ENCODE data around the gene FBXW2.

Gene FBXW2

GRCh38 chr9:120736881-120737280, 56.3 kb downstream of the FBXW2 start:
- H3K27ac ChIP-seq, result no peak overlapping the region
- TF ChIP-seq CTCF (IDR thresholded peaks at IDR 0.05) (no peak), ZFX (IDR thresholded peaks at IDR 0.05; ENCODE audit: borderline replicate concordance) (no peak)

- H3K27ac ChIP-seq, result no peak overlapping the region
- TF ChIP-seq ZFX (IDR thresholded peaks at IDR 0.05; ENCODE audit: borderline replicate concordance) (no peak), CTCF (IDR thresholded peaks at IDR 0.05) (no peak)
Observed at GRCh38 chr9:120735415-120736126, 57.6 kb downstream of the FBXW2 start.

- TF ChIP-seq ZFX (IDR thresholded peaks at IDR 0.05; ENCODE audit: borderline replicate concordance), result no peak
- no peak for TF ChIP-seq CTCF (IDR thresholded peaks at IDR 0.05)
- H3K27ac ChIP-seq, result no peak overlapping the region
Observed at GRCh38 chr9:120734607-120735410, 58.4 kb downstream of the FBXW2 start.

GRCh38 chr9:120733190-120733589, 60.0 kb downstream of the FBXW2 start:
- no peak for TF ChIP-seq ZFX (IDR thresholded peaks at IDR 0.05; ENCODE audit: borderline replicate concordance)
- TF ChIP-seq CTCF (IDR thresholded peaks at IDR 0.05), result no peak
- H3K27ac ChIP-seq, result no peak overlapping the region

GRCh38 chr9:120730654-120731514, 62.3 kb downstream of the FBXW2 start:
- no peak overlapping the region for H3K27ac ChIP-seq
- no peak for TF ChIP-seq ZFX (IDR thresholded peaks at IDR 0.05; ENCODE audit: borderline replicate concordance)
- TF ChIP-seq CTCF (IDR thresholded peaks at IDR 0.05), result no peak

GRCh38 chr9:120729791-120730241, 63.4 kb downstream of the FBXW2 start:
- TF ChIP-seq CTCF (IDR thresholded peaks at IDR 0.05) (peak; percentile 39), ZFX (IDR thresholded peaks at IDR 0.05; ENCODE audit: borderline replicate concordance) (no peak)
- H3K27ac ChIP-seq, result no peak overlapping the region

All from 22Rv1 (cell line).